GM11168 (cell line): ENCODE measurements around the gene NTSR1.

ENCODE experiments used
- in situ Hi-C: fragments of 300-500 bp; cut with MboI; formaldehyde crosslinking; loops from one replicate; pipeline ENCODE4 v1.12.0; 2022; ENCODE audit warnings: low sequenced_read_pairs; ENCODE audit not compliant: unreplicated experiment

Gene NTSR1

DNA sequence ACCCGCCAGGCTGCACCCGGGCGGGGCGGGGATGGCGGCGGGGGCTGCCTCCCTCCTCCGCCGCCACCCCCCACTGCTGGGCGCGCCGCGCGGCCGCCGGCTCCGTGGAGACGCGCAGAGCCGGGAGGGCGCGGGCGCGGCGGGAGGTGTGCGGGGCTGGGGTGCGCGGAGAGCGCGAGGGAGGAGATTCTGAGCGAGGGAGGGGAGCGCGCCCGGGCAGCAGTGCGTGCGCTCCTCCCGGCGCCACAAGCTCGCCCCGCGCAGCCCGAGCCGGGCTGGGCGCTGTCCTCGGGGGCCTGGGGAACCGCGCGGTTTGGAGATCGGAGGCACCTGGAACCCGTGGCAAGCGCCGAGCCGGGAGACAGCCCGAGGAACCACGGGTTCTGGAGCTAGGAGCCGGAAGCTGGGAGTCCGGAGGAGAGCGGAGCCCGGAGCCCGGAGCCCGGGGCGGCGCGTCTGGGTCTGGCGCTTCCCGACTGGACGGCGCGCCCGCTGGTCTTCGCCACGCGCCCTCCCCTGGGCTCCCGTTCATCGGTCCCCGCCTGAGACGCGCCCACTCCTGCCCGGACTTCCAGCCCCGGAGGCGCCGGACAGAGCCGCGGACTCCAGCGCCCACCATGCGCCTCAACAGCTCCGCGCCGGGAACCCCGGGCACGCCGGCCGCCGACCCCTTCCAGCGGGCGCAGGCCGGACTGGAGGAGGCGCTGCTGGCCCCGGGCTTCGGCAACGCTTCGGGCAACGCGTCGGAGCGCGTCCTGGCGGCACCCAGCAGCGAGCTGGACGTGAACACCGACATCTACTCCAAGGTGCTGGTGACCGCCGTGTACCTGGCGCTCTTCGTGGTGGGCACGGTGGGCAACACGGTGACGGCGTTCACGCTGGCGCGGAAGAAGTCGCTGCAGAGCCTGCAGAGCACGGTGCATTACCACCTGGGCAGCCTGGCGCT, at the start of gene NTSR1:
TSS of gene NTSR1 (plus strand) at position 246 of the 946 bp plus-strand sequence. CDS start at position 618, 372 bp downstream.
- in situ Hi-C loops: no loop called here

DNA sequence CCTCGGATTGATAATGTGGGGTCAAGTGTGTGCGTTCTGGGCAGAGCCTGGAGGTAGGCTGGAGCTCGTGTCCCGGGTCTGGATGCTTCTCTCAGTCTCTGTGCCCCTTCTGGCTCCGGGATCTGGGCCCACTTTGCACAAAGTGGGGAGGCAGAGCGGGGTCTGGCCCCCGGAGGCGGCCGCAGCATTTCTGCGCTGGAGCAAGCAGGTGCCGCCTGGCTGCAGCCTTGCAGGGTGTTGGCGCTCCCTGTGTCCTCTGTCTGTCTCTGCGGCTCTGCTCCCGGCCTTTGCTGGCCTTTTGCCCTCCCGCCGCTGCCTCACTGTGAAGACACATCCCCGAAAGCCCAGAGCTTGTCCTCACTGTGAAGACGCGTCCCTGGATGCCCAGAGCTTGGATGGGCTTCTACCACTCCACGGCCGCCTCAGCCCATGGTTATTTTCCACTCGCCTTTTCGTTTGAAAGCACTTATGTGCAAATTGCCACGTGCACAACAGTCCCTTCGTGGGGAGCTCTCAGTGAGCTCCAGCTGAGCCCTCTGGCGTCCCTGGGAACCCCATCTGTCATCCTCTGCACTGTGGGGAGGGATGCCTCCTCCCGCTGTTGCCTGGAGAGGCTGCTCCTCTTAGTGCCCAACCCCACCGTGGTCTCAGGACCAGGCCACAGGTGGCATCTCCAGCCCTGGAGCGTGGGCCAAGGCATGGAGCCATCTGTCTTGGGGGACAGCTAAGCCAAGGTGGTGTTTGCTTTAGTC, 49.0 kb upstream of the NTSR1 start:
- in situ Hi-C loops: no loop called here

DNA sequence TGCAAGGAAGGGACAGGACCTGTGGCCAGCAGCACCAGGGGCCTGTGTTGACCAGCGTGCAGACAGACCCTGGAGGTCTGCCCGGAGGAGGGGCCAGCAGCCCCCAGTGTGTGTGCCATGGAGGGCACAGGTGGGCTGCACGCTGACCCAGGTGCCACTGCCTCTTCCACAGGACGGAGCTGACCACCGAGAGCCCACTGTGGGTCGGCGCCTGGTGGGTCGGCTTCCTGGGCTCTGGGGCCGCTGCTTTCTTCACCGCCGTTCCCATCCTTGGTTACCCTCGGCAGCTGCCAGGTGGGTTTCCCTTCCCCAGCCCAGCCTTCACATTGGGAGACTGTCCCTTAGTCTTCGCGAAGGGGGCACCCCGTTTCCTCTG, 48.4 kb upstream of the NTSR1 start:
- in situ Hi-C loops: no loop called here

GRCh38 chr20:62660768-62661167, 47.9 kb upstream of the NTSR1 start:
- in situ Hi-C loops: no loop called here

DNA sequence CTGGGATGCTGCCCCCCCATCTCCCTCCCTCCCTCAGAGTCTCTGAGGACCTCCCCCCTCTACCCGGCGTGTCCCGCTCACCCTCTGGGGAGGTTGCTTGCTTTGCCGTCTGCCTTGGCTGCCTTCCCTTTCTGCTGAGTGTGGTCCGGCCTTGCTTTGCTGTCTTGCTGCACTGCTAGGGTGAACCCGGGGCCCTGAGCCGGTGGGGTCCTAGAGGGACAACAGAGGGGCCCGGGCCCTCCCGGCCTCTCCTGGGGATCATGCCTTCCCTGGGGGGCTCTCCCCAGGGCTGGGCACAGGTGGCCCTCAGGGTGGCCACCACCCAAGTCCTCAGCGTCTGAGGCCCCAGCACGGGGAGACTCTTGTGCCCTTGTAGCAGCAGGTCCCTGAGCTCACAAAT, 47.0 kb upstream of the NTSR1 start:
- in situ Hi-C loops: no loop called here

- in situ Hi-C loops: no loop called here
Observed at GRCh38 chr20:62662422-62662821, 46.2 kb upstream of the NTSR1 start.

DNA sequence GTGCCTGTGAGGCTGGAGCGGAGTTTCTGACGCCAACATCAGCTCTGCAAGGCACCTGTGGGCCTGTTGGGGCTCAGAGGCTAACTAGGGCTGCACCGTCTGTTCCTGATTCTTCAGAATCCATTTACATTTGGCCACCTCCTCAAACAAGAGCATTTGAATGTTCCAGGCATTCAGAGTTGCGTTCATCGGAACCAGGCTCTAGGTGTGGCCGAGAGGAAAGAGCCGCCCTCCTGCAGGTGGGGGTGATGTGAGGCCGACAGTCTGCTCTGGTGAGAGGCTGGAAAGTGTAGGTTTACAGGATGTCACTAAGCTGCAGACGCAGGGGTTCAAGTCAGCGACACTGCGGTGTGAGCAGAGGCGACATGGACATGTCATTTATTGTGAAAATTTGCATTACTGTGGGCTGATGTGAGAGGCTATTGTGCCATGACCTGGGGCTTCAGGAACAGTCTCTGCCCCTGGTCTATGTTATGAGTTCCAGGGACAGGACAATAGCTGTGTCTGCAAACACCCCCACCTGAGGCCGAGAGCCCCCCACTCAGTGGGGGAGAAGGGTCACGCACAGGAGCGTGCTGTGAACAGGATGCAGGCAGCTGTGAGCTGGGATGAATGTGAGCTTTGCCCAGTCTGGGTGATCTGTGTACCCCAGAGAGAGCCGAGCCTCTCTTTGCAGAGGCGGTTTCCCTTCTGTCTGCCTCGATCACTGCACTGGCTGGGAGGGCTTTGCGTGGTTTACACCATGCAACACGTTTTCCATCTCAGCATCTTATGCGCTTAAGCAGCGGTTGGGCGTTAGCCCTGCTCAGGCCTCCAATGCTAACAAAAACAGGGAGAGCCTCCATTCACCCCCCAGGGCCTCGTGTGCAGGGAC, 45.3 kb upstream of the NTSR1 start:
- in situ Hi-C loops: no loop called here

GRCh38 chr20:62664019-62664971, 44.3 kb upstream of the NTSR1 start:
- in situ Hi-C loops: no loop called here

DNA sequence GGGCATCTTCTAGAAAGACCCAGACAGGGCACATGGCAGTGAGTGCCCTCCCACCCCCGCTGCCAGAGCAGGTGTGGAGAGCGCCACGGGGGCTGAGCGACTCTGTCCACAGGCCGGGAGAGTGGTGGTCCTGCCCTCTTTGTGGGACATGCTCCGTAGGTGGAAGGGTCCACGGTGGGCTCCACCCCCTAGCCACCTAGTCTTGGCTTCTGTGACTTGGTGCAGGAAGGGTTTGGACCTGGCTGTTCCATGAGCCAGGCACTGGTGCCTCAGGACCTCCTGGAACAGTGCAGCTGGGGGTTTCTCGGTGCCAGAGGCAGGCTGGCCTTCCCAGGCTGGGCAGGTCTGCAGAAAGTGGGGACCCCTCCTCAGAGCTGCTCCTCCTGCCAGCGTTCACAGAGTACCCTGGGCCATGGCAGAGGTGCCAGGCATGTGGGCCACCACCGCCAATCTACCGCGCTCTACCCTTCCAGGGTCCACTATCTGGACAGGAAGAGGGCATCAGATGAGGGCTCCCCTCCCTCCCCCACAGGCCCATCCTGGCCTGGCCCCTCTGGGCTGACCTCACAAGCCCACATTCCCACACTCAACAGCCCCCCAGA, 43.4 kb upstream of the NTSR1 start:
- in situ Hi-C loops: no loop called here

DNA sequence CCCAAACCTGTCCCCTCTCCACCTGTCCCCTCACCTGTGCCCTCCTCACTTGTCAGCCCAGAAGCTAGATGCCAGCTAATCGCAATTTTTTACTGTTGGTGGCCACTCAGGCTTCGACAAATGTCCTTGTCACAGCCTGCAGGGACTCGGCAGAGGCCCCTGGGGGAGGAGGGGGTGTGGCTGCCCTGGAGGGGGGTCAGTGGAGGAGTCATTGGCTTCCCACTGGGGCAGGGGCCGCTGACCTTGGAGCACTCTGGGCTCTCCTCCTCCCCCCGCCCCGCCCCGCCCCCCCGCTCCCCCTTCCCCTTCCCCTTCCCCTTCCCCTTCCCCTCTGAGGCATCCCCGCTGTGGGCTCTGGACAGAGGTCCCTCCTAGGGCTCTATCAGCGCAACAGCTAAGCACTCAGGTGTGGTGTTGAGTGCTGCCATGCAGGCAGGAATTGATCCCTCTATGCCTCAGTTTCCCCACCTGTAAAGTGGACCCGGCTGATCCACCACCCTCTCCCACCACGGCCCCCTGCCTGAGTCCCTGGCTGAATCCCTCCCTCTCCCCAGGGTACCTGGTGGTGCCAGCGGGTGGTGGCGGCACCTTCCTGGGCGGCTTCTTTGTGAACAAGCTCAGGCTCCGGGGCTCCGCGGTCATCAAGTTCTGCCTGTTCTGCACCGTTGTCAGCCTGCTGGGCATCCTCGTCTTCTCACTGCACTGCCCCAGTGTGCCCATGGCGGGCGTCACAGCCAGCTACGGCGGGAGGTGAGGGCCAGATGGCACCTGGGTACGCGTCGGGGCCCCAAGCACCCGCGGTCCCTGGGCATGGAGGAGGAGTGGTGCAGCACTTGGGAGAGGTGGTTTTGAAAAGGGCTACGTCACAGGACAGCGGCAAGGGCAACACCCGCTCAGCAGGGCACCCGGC, 42.6 kb upstream of the NTSR1 start:
- in situ Hi-C loops: no loop called here

GRCh38 chr20:62666736-62667529, 41.7 kb upstream of the NTSR1 start:
- in situ Hi-C loops: no loop called here

DNA sequence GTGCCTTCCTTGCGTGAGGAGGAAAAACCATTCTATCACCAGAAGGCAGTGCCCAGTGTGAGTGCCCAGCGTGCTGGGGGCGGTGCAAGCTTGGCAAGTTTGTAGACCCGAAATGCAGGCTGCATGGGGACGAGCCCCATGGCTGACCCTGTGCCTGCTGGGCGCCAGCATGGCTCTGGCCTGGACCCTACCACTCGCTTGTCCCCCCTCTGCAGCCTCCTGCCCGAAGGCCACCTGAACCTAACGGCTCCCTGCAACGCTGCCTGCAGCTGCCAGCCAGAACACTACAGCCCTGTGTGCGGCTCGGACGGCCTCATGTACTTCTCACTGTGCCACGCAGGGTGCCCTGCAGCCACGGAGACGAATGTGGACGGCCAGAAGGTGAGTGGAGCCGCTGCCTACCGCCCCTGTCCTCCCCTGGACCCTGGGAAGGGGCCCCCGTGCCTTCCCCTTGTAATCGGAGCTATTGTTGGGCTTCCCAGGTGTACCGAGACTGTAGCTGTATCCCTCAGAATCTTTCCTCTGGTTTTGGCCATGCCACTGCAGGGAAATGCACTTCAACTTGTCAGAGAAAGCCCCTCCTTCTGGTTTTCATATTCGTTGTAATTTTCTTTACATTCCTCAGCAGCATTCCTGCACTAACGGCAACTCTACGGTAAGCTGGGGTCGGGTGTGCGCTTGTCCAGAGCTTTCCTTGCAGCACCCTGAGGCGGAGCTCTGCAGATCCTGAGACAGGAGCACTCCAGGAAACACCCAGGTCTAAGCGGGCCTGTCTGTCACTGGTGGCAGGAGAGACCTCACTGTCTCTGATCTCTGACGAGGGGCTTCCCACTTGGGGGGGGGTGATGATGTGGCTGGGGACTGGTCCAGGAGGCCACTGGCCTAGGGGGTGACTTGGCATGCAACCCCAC, 40.9 kb upstream of the NTSR1 start:
- in situ Hi-C loops: no loop called here

GRCh38 chr20:62668441-62669027, 40.1 kb upstream of the NTSR1 start:
- in situ Hi-C loops: no loop called here

GRCh38 chr20:62669249-62669648, 39.4 kb upstream of the NTSR1 start:
- in situ Hi-C loops: no loop called here

DNA sequence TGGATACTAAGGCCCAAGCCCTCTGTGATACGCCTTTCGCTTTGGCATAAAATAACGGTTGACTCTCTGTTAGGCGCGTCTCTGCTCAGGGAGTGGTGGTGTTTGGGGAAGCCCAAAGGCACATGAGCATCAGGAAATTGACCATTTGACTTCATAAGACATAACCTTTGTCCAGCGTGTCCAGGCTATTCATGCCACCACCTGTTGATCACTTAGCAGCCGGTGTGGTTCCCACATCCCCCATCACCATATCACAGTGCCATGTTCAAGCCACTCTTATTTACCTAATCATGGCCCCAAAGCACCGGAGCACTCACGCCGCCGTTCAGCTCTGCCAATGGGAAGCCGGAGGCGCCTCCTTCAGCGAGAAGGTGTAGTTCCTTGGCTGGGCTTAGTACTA, 38.5 kb upstream of the NTSR1 start:
- in situ Hi-C loops: no loop called here

DNA sequence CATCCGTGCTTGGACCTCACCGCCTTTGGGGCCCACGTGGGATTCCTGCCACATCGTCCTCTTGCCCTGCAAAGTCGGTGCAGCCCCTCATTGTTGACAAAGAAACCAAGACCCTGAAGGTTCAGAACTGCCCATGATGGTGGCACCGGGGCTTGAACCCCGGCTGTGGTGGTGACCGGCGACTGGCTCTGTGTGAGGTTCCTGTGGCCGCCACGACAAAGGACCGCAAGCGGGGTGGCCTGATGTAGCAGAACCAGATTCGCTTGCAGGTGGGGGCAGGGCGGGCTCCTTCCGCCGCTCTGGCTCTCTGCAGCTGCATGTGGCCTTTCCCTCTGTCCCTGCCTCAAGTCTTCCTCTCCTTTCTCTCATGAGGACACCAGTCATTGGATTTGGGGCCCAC, 37.6 kb upstream of the NTSR1 start:
- in situ Hi-C loops: no loop called here
